ENCODE data around the gene SPTBN1. TPM values are rescaled to one million over a fixed set of nuclear protein-coding genes. Genes with fewer than 3 reads are reported as not detected.

SPTBN1 gene
- total and polyA plus RNA-seq, 2 of the 13 experiments (the other 11 are each of a cell fraction or from before 2014, with no cell fraction given) = 123 to 299 TPM

- TF ChIP-seq MYNN (CRISPR knock-in tag; IDR thresholded peaks at IDR 0.05; ENCODE audit: low read depth) = no peak
- TF ChIP-seq FOXO4 (CRISPR knock-in tag; conservative IDR thresholded peaks at IDR 0.05) = no peak
- TF ChIP-seq NCOR1 (IDR thresholded peaks at IDR 0.05; ENCODE audit: borderline replicate concordance, low read length) = peak; percentile 68; the same call in 1 of the 2 replicates
- TF ChIP-seq NAIF1 (CRISPR knock-in tag; IDR thresholded peaks at IDR 0.05; ENCODE audit: borderline replicate concordance) = no peak
- TF ChIP-seq BHLHE40 (IDR thresholded peaks at IDR 0.05; ENCODE audit: low read length) = peak; percentile 81
- TF ChIP-seq KDM5B (CRISPR knock-in tag; IDR thresholded peaks at IDR 0.05; ENCODE audit: borderline replicate concordance) = no peak
- no peak for TF ChIP-seq ZSCAN20 (CRISPR knock-in tag; IDR thresholded peaks at IDR 0.05; ENCODE audit: borderline replicate concordance)
- no peak for TF ChIP-seq ZNF747 (CRISPR knock-in tag; IDR thresholded peaks at IDR 0.05; ENCODE audit: borderline replicate concordance)
- TF ChIP-seq CREB1 (IDR thresholded peaks at IDR 0.05) = no peak
- TF ChIP-seq CREB1 (CRISPR knock-in tag; IDR thresholded peaks at IDR 0.05) = no peak
- TF ChIP-seq MLLT10 (CRISPR knock-in tag; IDR thresholded peaks at IDR 0.05) = no peak
- peak; percentile 99 for TF ChIP-seq RBM22 (optimal IDR thresholded peaks at IDR 0.05; ENCODE audit: low read length)
These were observed 120.9 kb downstream of the SPTBN1 start (continued) for GRCh38 chr2:54577035-54577434.

- H3K9me3 ChIP-seq (ENCODE audit: low read length) = no peaks in the 10 kb centered on the region
- CTCF ChIA-PET (ENCODE audit: low intra/inter-chr PET ratio, low total read pairs) = no interaction called here
- FAIRE-seq = no peak
- POLR2A ChIA-PET = interaction anchor here (5.0 kb wide), 1 partner anchor 19 kb away, joined by 51 read pairs; no protein-coding TSS in a partner anchor
- no peak for DNase-seq (ENCODE audit: low spot score)
- H3K4me1 ChIP-seq (ENCODE audit: insufficient read depth, low read length) = peaks cover 100% of the 10 kb centered on the region
- no TSS peak for BruUV-seq (replicated peaks)
- H4K20me1 ChIP-seq (ENCODE audit: insufficient read depth, low read length) = peaks cover 89% of the 10 kb centered on the region
- no peaks in the 10 kb centered on the region for H3K27me3 ChIP-seq (ENCODE audit: control insufficient read depth in 1 of 2, insufficient read depth in 2 of 2, low read length in 2 of 2)
- peak overlapping the region; percentile 80 for H3K27ac ChIP-seq (ENCODE audit: extremely low read length, insufficient read depth, low read length)
- WGBS (ENCODE audit: low lambda C conversion rate) = 35% methylated on average over 6 of the region's 6 CpGs
- peak overlapping the region; percentile 71 for H3K4me2 ChIP-seq (ENCODE audit: low read depth, low read length)
- peaks cover 96% of the 10 kb centered on the region for H3K79me2 ChIP-seq (ENCODE audit: insufficient read depth, low read length)
- in situ Hi-C loops (cut with HindIII; ENCODE audit: extremely low pct_ligation_motif_present, low pct_unique_long_range_greater_than_20kb) (no loop called here), intact Hi-C loops (cut with micrococcal nuclease; ENCODE audit: unreplicated experiment) (loop anchor here (5.0 kb wide), 1 partner anchor 46 kb away; no protein-coding TSS in a partner anchor)
- peak overlapping the region; percentile 67 for H3K9ac ChIP-seq (ENCODE audit: insufficient read depth, low read depth, low read length)
- H3K36me3 ChIP-seq (replicated peaks in 1 of 2; ENCODE audit: control insufficient read depth in 1 of 2, insufficient read depth in 2 of 2, low read length in 2 of 2) = peaks cover 14 to 42% of the 10 kb centered on the region in 2 experiments
- no peak for ATAC-seq
- no peak overlapping the region for H2AFZ ChIP-seq (ENCODE audit: low read length)
- peak overlapping the region in 1 of 3 experiments; percentile 21; a peak in 1 of 6 replicates for H3K4me3 ChIP-seq (replicated peaks in 1 of 3; ENCODE audit: insufficient read depth in 1 of 3, low read depth in 2 of 3, low read length in 3 of 3)
- TF ChIP-seq ZBTB1 (CRISPR knock-in tag; IDR thresholded peaks at IDR 0.05; ENCODE audit: borderline replicate concordance) (no peak), CERS6 (CRISPR knock-in tag; IDR thresholded peaks at IDR 0.05) (no peak), KLF6 (CRISPR knock-in tag; IDR thresholded peaks at IDR 0.05) (no peak), KLF16 (CRISPR knock-in tag; IDR thresholded peaks at IDR 0.05) (no peak), FOXO4 (CRISPR knock-in tag; conservative IDR thresholded peaks at IDR 0.05) (0 out of 2 replicates have a peak, but pooled peaks have one; percentile 22), ZNF275 (CRISPR knock-in tag; IDR thresholded peaks at IDR 0.05; ENCODE audit: borderline replicate concordance) (no peak)
These were observed 122.0 kb downstream of the SPTBN1 start for GRCh38 chr2:54577944-54578647.
